C4-2B (cell line): Measurements from ENCODE around the gene PEX16.

Experiments
- H3K27ac ChIP-seq: fragments of 450-650 bp; 2 replicates; pipeline ENCODE4 v1.5.1; 2017
- CTCF ChIP-seq: fragments of 450-650 bp; conservative IDR thresholded peaks from 2 replicates; pipeline ENCODE4 v1.5.1; 2017; ENCODE audit warnings: mild to moderate bottlenecking
- ZFX ChIP-seq: fragments of 450-650 bp; IDR thresholded peaks from 2 replicates; pipeline ENCODE4 v1.6.1; 2017

The PEX16 gene

GRCh38 chr11:45900175-45900800 lies 17.4 kb downstream of the PEX16 start:
- H3K27ac ChIP-seq = peak overlapping the region; percentile 77
- peak; percentile 79; the same call in 1 of the 2 replicates for TF ChIP-seq ZFX

GRCh38 chr11:45899448-45900174 lies 18.1 kb downstream of the PEX16 start:
- TF ChIP-seq CTCF = no peak
- TF ChIP-seq ZFX = no peak
- H3K27ac ChIP-seq = peak overlapping the region; percentile 77

GRCh38 chr11:45899086-45899447 lies 18.6 kb downstream of the PEX16 start:
- H3K27ac ChIP-seq = peak overlapping the region; percentile 77
- TF ChIP-seq ZFX (no peak), CTCF (no peak)

GRCh38 chr11:45897556-45897955 lies 20.1 kb downstream of the PEX16 start:
- no peak overlapping the region for H3K27ac ChIP-seq
- TF ChIP-seq CTCF (no peak), ZFX (no peak)

- no peak overlapping the region for H3K27ac ChIP-seq
- TF ChIP-seq ZFX (no peak), CTCF (no peak)
Measured at GRCh38 chr11:45896422-45896984, 21.2 kb downstream of the PEX16 start.

GRCh38 chr11:45895553-45896259 lies 22.0 kb downstream of the PEX16 start:
- TF ChIP-seq CTCF (no peak), ZFX (no peak)
- no peak overlapping the region for H3K27ac ChIP-seq

- TF ChIP-seq ZFX (no peak), CTCF (no peak)
- no peak overlapping the region for H3K27ac ChIP-seq
Measured at GRCh38 chr11:45894555-45895247, 23.0 kb downstream of the PEX16 start.
